Stimulated activated CD4-positive, alpha-beta T cell treated with anti-CD3 and anti-CD28 coated beads, Interleukin-2, amount 100 ng/mL, for 48 hours (primary cell): ENCODE data around the gene CDH4.

Experiments
- DNase-seq, 2 donors: peaks; one replicate each; pipeline ENCODE4 v3.0.0-alpha.2; 2020

The CDH4 gene

GRCh38 chr20:61332016-61332975 is 80.2 kb downstream of the CDH4 start:
- DNase-seq = no peak

GRCh38 chr20:61333484-61334108 is 81.5 kb downstream of the CDH4 start:
- no peak for DNase-seq

- DNase-seq = no peak
Measured at GRCh38 chr20:61340157-61340556, 88.1 kb downstream of the CDH4 start.

- no peak for DNase-seq
Measured at GRCh38 chr20:61341605-61342004, 89.5 kb downstream of the CDH4 start.

- no peak for DNase-seq
Measured at GRCh38 chr20:61343934-61344333, 91.9 kb downstream of the CDH4 start.

GRCh38 chr20:61345656-61346055 is 93.6 kb downstream of the CDH4 start:
- no peak for DNase-seq

- DNase-seq = no peak
Measured at GRCh38 chr20:61346996-61347395, 94.9 kb downstream of the CDH4 start.

- DNase-seq = no peak
Measured at GRCh38 chr20:61347443-61347842, 95.4 kb downstream of the CDH4 start.

GRCh38 chr20:61349447-61350165 is 97.5 kb downstream of the CDH4 start:
- no peak for DNase-seq

- DNase-seq = no peak
Measured at GRCh38 chr20:61350500-61351250, 98.6 kb downstream of the CDH4 start.

GRCh38 chr20:61352346-61353260 is 100.5 kb downstream of the CDH4 start:
- DNase-seq = no peak

GRCh38 chr20:61353261-61354000 is 101.4 kb downstream of the CDH4 start:
- DNase-seq = no peak

GRCh38 chr20:61354001-61354390 is 101.9 kb downstream of the CDH4 start:
- no peak for DNase-seq

- no peak for DNase-seq
Measured at GRCh38 chr20:61354501-61354900, 102.4 kb downstream of the CDH4 start.

- DNase-seq = no peak
Measured at GRCh38 chr20:61354901-61355495, 102.9 kb downstream of the CDH4 start.

GRCh38 chr20:61355585-61355984 is 103.5 kb downstream of the CDH4 start:
- no peak for DNase-seq

- DNase-seq = no peak
Measured at GRCh38 chr20:61356196-61356595, 104.1 kb downstream of the CDH4 start.

GRCh38 chr20:61357119-61357518 is 105.1 kb downstream of the CDH4 start:
- no peak for DNase-seq

GRCh38 chr20:61359254-61359653 is 107.2 kb downstream of the CDH4 start:
- no peak for DNase-seq

GRCh38 chr20:61360296-61360695 is 108.2 kb downstream of the CDH4 start:
- DNase-seq = no peak

GRCh38 chr20:61360940-61361339 is 108.9 kb downstream of the CDH4 start:
- DNase-seq = no peak
